IPS DF 6.9 (cell line): ENCODE data around the gene S100A4.

Source experiments
- DNase-seq: peaks from one replicate; pipeline ENCODE4 v3.0.0-alpha.2; 2013; ENCODE audit warnings: low read depth, low spot score
- H3K27ac ChIP-seq: one replicate; pipeline ENCODE4 v1.5.1; 2013; ENCODE audit warnings: low read length, control low read depth
- H3K27me3 ChIP-seq: 2 replicates; pipeline ENCODE4 v1.6.1; 2013; ENCODE audit warnings: mild to moderate bottlenecking, low read length; ENCODE audit not compliant: control insufficient read depth, insufficient read depth
- H3K36me3 ChIP-seq: 2 replicates; pipeline ENCODE4 v1.6.1; 2013; ENCODE audit warnings: low read length; ENCODE audit not compliant: control insufficient read depth, insufficient read depth
- H3K4me1 ChIP-seq: 2 replicates; pipeline ENCODE4 v1.6.1; 2013; ENCODE audit warnings: low read length; ENCODE audit not compliant: control insufficient read depth, insufficient read depth
- H3K4me3 ChIP-seq: 2 replicates; pipeline ENCODE4 v1.5.1; 2013; ENCODE audit warnings: mild to moderate bottlenecking, low read length
- H3K9me3 ChIP-seq: 2 replicates; pipeline ENCODE4 v1.6.1; 2013; ENCODE audit warnings: low read length, inconsistent platforms; ENCODE audit not compliant: control insufficient read depth, insufficient read depth
- WGBS: extraction: QIAGEN DNeasy Blood & Tissue Kit; methylation state at CpG from one replicate; pipeline ENCODE4 v1.1.7; 2013; ENCODE audit warnings: mixed read lengths, missing lambda C conversion rate; ENCODE audit not compliant: insufficient read length, insufficient coverage; 5-methylcytosine and 5-hydroxymethylcytosine counted together

Gene S100A4

DNA sequence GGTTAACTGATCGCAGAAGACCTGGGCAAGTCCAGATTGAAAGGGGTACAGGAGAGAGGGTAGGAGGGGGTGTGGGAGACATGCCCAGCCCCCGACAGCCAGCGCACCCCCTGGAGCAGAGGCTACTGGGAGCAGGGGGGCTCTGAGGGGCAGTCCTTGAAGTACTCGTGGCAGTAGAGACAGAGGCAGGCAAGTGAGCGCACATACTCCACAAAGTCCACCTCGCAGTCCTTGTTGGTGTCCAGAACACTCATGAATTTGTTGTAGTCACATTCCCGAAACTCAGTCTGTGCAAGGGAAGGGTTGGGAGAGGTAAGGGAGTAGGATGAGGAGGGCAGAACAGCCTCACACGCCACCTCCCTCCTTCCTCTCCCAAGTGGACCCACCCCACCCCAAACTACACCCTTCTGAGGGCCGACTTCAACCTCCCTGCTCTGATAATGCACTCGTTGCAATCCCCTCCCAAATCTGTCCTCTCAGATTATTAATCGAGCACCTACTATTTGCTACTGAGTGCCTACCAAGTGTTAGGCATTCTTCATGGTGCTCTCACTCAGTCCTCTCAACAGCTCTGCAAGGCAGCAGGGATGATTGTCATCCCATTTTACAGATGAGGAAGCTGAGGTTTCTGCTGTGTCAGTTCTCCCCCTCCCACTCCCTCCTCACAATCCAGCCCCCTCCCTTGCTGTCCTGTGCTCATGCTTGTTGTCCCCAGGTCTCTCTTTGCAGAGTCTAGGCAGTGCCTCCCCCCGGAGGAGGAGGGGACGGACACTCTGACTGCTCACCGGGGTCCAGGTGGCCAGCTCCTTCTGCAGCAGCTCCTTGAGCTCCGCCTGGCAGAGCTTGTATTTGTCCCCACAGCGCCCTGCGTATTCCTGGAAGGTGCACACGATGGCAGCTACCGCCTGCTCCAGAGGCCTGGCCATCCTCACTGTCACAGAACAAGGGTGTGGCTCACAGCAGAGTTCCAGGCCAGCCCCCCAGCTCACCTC lies 2.2 kb upstream of the S100A4 start:
- Histone ChIP-seq H3K4me1 (peaks cover 16% of the 10 kb centered on the region), H3K36me3 (no peaks in the 10 kb centered on the region), H3K4me3 (no peak overlapping the region), H3K27me3 (no peaks in the 10 kb centered on the region), H3K9me3 (no peaks in the 10 kb centered on the region), H3K27ac (no peak overlapping the region)
- no peak for DNase-seq
- no CpG with 5 or more reads among the region's 19 CpGs for WGBS

DNA sequence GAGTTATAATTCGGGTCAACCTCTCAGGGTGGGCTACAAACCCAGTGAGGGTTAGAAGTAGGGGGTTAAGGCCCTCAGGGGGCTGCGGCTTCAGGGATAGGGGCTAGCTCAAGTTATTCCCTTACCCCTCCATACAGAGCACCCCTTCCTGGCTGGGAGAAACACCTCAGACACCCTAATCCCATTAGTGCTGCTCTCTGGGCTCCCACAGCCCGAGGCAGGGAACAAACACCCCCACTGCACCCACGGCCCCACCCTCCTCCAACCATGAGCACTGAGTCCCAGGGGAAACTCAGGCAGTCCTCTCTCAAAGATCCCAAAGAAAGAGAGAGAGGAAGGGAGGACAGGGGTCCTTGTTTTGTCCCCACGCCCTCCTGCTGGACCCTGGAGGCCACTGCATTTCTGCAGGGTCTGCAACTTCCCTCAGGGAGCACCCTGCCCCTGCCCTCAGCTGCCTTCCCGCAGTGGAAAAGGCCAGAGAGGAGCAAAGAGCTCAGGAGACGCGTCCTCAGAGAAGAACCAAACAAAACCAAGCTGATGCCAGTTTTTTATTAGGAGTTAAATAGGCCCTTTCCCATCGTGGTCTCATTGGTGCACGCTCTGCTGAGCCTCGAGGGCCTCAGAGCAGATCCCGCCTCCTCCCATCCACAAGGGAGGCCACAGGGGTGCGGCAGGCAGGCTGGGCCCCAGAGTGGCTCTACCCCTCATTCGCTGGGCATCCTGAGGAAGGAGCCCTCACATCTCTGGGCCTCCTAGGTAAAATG lies 1.4 kb upstream of the S100A4 start:
- no peaks in the 10 kb centered on the region for H3K9me3 ChIP-seq
- no CpG with 5 or more reads among the region's 14 CpGs for whole genome bisulfite sequencing
- no peak for DNase-seq
- no peak overlapping the region for H3K27ac ChIP-seq
- H3K36me3 ChIP-seq: no peaks in the 10 kb centered on the region
- H3K4me3 ChIP-seq: no peak overlapping the region
- H3K27me3 ChIP-seq: no peaks in the 10 kb centered on the region
- peaks cover 16% of the 10 kb centered on the region for H3K4me1 ChIP-seq

DNA sequence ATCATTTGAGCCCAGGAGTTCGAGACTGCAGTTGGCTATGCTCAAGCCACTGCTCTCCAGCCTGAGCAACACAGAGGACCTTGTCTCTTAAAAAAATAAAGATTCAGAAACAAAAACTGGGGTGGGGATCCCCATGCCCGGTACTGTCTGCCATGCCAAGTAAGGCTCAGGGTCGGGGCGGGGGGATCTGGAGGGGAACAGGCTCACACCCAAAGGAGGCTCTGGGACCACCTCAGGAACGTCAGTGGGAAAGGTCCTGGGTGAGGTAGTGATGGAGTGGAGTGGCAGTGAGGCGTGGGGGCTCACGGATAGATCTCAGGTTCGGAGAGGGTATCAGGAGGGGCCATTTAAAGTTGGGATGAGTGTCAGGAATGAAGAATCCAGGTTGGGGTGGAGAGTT lies 765 bp upstream of the S100A4 start:
- no CpG with 5 or more reads among the region's 8 CpGs for WGBS
- Histone ChIP-seq H3K4me3 (no peak overlapping the region), H3K9me3 (no peaks in the 10 kb centered on the region), H3K4me1 (peaks cover 16% of the 10 kb centered on the region), H3K27me3 (no peaks in the 10 kb centered on the region), H3K36me3 (no peaks in the 10 kb centered on the region), H3K27ac (no peak overlapping the region)
- DNase-seq: no peak

DNA sequence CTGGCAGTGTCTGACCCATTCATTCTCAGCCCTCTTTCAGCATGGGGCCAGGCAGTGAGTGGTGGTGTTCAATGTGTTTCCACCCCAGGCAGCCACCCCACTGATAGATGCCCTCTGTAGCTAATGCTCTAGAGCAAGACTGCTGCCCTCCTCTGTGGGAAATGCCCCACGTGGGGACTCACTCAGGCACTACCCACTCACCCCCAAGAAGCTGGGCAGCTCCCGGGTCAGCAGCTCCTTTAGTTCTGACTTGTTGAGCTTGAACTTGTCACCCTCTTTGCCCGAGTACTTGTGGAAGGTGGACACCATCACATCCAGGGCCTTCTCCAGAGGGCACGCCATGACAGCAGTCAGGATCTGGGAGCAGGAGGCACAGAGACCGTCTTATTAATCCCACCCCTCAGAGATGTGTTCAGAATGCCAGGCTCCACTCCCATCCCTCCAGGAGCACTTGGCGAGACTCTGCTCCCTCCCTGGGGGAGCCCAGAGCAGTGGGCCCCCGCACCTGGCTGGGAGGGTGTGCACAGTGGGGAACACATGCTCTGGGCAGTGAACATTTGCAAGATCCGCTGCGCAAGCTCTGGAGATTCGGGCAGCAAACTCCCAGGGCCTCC lies 1.0 kb downstream of the S100A4 start:
- no peak for DNase-seq
- WGBS: no CpG with 5 or more reads among the region's 10 CpGs
- H3K36me3 ChIP-seq: no peaks in the 10 kb centered on the region
- H3K27me3 ChIP-seq: no peaks in the 10 kb centered on the region
- H3K27ac ChIP-seq: no peak overlapping the region
- no peaks in the 10 kb centered on the region for H3K9me3 ChIP-seq
- H3K4me1 ChIP-seq: peaks cover 16% of the 10 kb centered on the region
- H3K4me3 ChIP-seq: no peak overlapping the region

DNA sequence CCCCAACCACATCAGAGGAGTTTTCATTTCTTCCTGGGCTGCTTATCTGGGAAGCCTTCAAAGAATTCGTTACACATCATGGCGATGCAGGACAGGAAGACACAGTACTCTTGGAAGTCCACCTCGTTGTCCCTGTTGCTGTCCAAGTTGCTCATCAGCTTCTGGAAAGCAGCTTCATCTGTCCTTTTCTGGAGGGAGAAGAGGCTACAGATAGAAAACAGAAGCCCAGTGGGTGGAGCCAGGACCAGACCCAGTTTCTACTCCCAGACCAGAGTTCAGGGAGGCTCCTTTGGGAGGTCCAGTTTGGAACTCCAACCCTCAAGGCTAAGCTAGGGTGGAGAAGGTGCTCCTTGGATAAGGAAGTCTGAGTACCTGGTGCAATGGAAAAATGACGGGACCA lies 1.9 kb downstream of the S100A4 start:
- Histone ChIP-seq H3K9me3 (no peaks in the 10 kb centered on the region), H3K27me3 (no peaks in the 10 kb centered on the region), H3K4me1 (peaks cover 16% of the 10 kb centered on the region), H3K4me3 (no peak overlapping the region), H3K36me3 (no peaks in the 10 kb centered on the region), H3K27ac (no peak overlapping the region)
- WGBS: no CpG with 5 or more reads among the region's 4 CpGs
- DNase-seq: no peak

DNA sequence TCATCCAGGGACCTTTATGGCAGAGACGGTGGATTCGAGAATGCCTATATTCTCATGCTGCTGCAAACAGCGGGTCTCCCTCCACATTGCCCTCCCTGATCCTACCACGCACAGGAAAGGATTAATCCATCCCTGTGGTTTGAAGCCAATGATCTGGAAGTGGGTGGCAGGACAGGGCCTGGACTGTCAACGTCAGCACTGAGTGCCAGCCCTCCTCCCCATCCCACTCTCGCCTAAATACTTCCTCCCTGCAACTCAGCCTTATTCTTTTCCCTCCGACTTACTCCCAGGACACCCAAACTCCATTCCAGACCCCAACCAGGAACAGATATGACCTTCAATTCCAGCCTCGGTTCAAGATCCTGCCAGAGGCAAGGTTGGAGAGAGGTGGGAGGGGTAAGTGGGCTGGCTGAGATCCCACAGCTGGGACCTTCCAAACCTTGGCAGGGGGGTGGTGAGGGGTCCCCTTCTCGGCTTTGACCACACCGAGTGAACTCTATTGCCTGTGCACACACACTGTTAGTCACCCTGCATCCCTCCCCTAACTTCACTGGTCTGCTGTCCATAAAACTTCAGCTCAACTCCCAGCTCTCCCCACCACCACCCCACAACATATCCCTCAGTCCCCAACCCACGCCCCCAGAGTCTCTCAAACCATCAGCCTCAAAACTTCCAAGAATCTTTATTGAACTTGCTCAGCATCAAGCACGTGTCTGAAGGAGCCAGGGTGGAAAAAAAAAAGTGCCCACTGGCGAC lies 2.5 kb downstream of the S100A4 start:
- Histone ChIP-seq H3K27me3 (no peaks in the 10 kb centered on the region), H3K4me1 (peaks cover 16% of the 10 kb centered on the region), H3K4me3 (no peak overlapping the region), H3K27ac (no peak overlapping the region), H3K36me3 (no peaks in the 10 kb centered on the region), H3K9me3 (no peaks in the 10 kb centered on the region)
- DNase-seq: no peak
- 100% methylated on average over 1 of the region's 13 CpGs for WGBS

DNA sequence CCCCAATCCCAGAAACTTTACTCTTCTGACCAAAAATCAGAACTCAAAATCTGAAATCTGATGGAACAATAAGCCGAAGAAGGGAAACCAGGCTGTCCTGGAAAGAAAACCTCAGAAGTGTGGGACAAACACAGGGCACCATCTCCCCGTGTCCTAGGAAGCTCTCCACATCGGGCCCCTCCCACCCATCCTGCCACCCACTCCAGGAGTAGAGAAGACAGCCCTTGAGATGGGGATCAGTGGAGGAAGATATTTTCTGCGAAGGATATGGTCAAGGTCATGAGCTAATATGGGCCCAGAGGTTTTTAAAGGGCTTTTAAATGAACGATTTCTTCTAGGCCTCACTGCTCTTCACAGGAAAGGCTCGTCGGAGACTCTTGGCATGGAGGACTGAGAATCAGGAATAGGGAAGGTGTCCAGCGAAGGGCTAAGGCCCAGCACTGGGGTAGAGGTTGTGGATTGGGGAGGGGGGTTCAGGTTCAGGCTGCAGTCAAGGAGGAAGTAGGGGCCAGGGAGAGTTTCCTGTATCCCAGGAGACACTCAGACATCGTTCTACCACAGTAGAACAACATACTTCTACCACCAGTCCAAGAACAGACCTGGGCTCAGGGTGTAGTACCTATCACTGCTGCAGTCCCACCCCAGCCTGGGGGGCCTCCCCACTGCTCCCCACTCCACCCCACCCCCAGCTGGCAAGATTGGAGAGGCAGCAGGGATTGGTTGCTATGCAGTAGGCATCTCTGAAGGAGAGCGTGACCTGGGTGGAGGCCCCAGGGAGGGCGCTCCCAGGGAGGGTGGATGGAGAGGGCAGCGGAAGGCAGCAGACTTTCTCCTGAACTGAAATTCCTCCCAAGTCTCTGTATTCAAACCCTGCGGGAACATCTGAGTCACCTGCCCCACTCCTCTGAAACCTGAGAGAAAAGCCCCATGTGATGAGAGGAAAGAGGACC lies 3.7 kb downstream of the S100A4 start:
- no CpG with 5 or more reads among the region's 13 CpGs for WGBS
- H3K4me1 ChIP-seq: peaks cover 12% of the 10 kb centered on the region
- DNase-seq: no peak
- no peak overlapping the region for H3K4me3 ChIP-seq
- H3K36me3 ChIP-seq: no peaks in the 10 kb centered on the region
- no peaks in the 10 kb centered on the region for H3K9me3 ChIP-seq
- no peak overlapping the region for H3K27ac ChIP-seq
- H3K27me3 ChIP-seq: no peaks in the 10 kb centered on the region

DNA sequence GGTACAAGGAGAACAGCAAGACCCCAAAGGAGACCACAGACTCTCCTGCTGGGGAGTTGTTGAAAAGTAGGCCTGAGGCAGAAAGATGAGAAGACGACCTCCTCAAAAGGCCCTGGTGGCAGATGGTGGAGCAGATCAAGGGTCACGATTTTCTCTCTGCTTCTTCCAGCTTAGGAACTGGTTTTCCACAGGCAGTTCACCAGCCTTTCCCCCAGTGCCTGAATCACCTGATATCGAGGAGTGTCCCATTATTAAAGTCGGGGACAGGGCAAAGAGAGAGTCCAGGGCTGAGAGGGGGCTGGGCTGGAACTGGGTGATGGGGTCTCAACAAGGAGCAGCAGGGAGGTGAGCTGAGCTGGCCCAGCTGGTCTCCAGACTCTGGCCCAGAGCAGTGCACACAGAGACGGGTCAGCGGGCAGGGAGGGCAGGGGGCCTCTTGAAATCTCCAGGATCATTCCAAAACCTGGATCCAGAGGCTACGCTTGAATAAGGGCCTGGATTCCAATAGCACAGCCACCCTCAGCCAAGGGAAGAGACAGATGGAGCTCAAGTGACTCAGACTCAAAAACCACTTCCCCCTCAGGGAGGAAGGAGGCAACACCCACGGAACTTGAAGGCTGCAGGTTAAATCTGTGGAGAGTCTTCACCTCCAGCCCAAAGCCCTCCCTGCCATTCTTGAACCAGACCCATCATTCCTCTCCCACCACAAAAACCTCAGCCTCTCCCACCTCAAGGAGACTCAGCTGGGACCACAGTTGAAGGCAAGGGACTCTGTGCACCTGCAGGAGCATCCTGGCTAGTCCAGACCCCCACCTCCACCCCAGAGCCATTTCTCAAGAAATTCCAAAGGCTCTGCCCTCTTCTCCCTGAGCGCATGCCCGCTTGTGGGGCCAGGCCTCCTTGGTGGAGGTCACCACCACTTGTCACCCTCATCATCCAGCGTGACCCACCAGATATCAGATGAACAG lies 4.9 kb downstream of the S100A4 start, which contains the start of gene S100A5:
Gene S100A5 (minus strand): TSS at position 541 of the 968 bp plus-strand sequence. CDS start 743 bp downstream, outside the sequence.
- H3K36me3 ChIP-seq: no peaks in the 10 kb centered on the region
- H3K4me3 ChIP-seq: no peak within 1 kb of the TSS
- no peak within 1 kb of the TSS for H3K27ac ChIP-seq
- no peaks in the 10 kb centered on the region for H3K9me3 ChIP-seq
- no peak for DNase-seq
- H3K27me3 ChIP-seq: no peaks in the 10 kb centered on the region
- peaks cover 16% of the 10 kb centered on the region for H3K4me1 ChIP-seq
- WGBS: no CpG with 5 or more reads among the region's 11 CpGs
